ENCODE measurements around the gene MEIS2. TPM values are rescaled to one million over a fixed set of nuclear protein-coding genes. Genes with fewer than 3 reads are reported as not detected.

The MEIS2 gene
- polyA plus RNA-seq, 1 donor from 2014 or later, result 825 TPM

GRCh38 chr15:36950371-36950770 lies 150.0 kb downstream of the MEIS2 start:
- H4K20me1 ChIP-seq (ENCODE audit: insufficient read depth), result peaks cover 35% of the 10 kb centered on the region
- H3F3A ChIP-seq (ENCODE audit: insufficient read depth, low read length, poor library complexity, severe bottlenecking), result peaks cover 7% of the 10 kb centered on the region
- peaks cover 18% of the 10 kb centered on the region for H3K36me3 ChIP-seq (ENCODE audit: insufficient read depth, low read length)
- no peak for TF ChIP-seq REST (IDR thresholded peaks at IDR 0.05; ENCODE audit: borderline replicate concordance)
- TF ChIP-seq RAD21 (conservative IDR thresholded peaks at IDR 0.05), result no peak
- TF ChIP-seq MXI1 (conservative IDR thresholded peaks at IDR 0.05; ENCODE audit: poor library complexity, severe bottlenecking), result no peak
- no peaks in the 10 kb centered on the region for H3K27me3 ChIP-seq (ENCODE audit: insufficient read depth, low read depth, low read length)
- no peak overlapping the region for H3K4me2 ChIP-seq (ENCODE audit: low read length)
- H3K79me2 ChIP-seq (replicated peaks; ENCODE audit: insufficient read depth, low read length), result peaks cover 76% of the 10 kb centered on the region
- no peaks in the 10 kb centered on the region for H3K9me3 ChIP-seq (ENCODE audit: low read length)
- no peak overlapping the region for H2AFZ ChIP-seq (ENCODE audit: low read depth, low read length)
- H3K9ac ChIP-seq (ENCODE audit: low read length), result no peak overlapping the region
- H3K27ac ChIP-seq (ENCODE audit: low read length), result no peak overlapping the region
- no peaks in the 10 kb centered on the region for H3K9me2 ChIP-seq (ENCODE audit: insufficient read depth, low read length)
- H3K4me3 ChIP-seq (ENCODE audit: low read length), result no peak overlapping the region

GRCh38 chr15:36948982-36949381 lies 151.4 kb downstream of the MEIS2 start:
- H2AFZ ChIP-seq (ENCODE audit: low read depth, low read length), result no peak overlapping the region
- TF ChIP-seq SMC3 (conservative IDR thresholded peaks at IDR 0.05; ENCODE audit: poor library complexity), result no peak
- no peak overlapping the region for H3K4me3 ChIP-seq (ENCODE audit: low read length)
- H3F3A ChIP-seq (ENCODE audit: insufficient read depth, low read length, poor library complexity, severe bottlenecking), result peaks cover 7% of the 10 kb centered on the region
- peaks cover 22% of the 10 kb centered on the region for H3K36me3 ChIP-seq (ENCODE audit: insufficient read depth, low read length)
- no peak overlapping the region for H3K4me2 ChIP-seq (ENCODE audit: low read length)
- no peaks in the 10 kb centered on the region for H3K27me3 ChIP-seq (ENCODE audit: insufficient read depth, low read depth, low read length)
- H3K9me2 ChIP-seq (ENCODE audit: insufficient read depth, low read length), result no peaks in the 10 kb centered on the region
- H3K27ac ChIP-seq (ENCODE audit: low read length), result peak overlapping the region; percentile 19
- H3K79me2 ChIP-seq (replicated peaks; ENCODE audit: insufficient read depth, low read length), result peaks cover 82% of the 10 kb centered on the region
- H4K20me1 ChIP-seq (ENCODE audit: insufficient read depth), result peaks cover 39% of the 10 kb centered on the region
- H3K9me3 ChIP-seq (ENCODE audit: low read length), result no peaks in the 10 kb centered on the region
- no peak overlapping the region for H3K9ac ChIP-seq (ENCODE audit: low read length)

GRCh38 chr15:36947035-36947719 lies 153.2 kb downstream of the MEIS2 start:
- peaks cover 27% of the 10 kb centered on the region for H3K36me3 ChIP-seq (ENCODE audit: insufficient read depth, low read length)
- no peak overlapping the region for H3K27ac ChIP-seq (ENCODE audit: low read length)
- no peak overlapping the region for H3K4me3 ChIP-seq (ENCODE audit: low read length)
- peaks cover 74% of the 10 kb centered on the region for H3K79me2 ChIP-seq (replicated peaks; ENCODE audit: insufficient read depth, low read length)
- no peak overlapping the region for H2AFZ ChIP-seq (ENCODE audit: low read depth, low read length)
- TF ChIP-seq RAD21 (conservative IDR thresholded peaks at IDR 0.05), result no peak
- TF ChIP-seq POLR2AphosphoS5 (IDR thresholded peaks at IDR 0.05), result no peak
- no peak for TF ChIP-seq MXI1 (conservative IDR thresholded peaks at IDR 0.05; ENCODE audit: poor library complexity, severe bottlenecking)
- TF ChIP-seq EP300 (conservative IDR thresholded peaks at IDR 0.05; ENCODE audit: poor library complexity, severe bottlenecking), result no peak
- no peak for TF ChIP-seq CTCF (IDR thresholded peaks at IDR 0.05; ENCODE audit: poor library complexity, severe bottlenecking)
- TF ChIP-seq SMC3 (conservative IDR thresholded peaks at IDR 0.05; ENCODE audit: poor library complexity), result no peak
- TF ChIP-seq EZH2 (IDR thresholded peaks at IDR 0.05; ENCODE audit: borderline replicate concordance, insufficient read depth, low read length, poor library complexity, severe bottlenecking), result no peak
- TF ChIP-seq REST (IDR thresholded peaks at IDR 0.05; ENCODE audit: borderline replicate concordance), result no peak
- TF ChIP-seq TAF1 (IDR thresholded peaks at IDR 0.05; ENCODE audit: low read depth), result no peak
- H3K27me3 ChIP-seq (ENCODE audit: insufficient read depth, low read depth, low read length), result no peaks in the 10 kb centered on the region
- H3F3A ChIP-seq (ENCODE audit: insufficient read depth, low read length, poor library complexity, severe bottlenecking), result peaks cover 7% of the 10 kb centered on the region
- H3K9ac ChIP-seq (ENCODE audit: low read length), result no peak overlapping the region
- peaks cover 45% of the 10 kb centered on the region for H4K20me1 ChIP-seq (ENCODE audit: insufficient read depth)
- no peaks in the 10 kb centered on the region for H3K9me2 ChIP-seq (ENCODE audit: insufficient read depth, low read length)
- H3K9me3 ChIP-seq (ENCODE audit: low read length), result no peaks in the 10 kb centered on the region
- no peak overlapping the region for H3K4me2 ChIP-seq (ENCODE audit: low read length)
